GM23248 (cell line): ENCODE results near the gene KCNMA1.

ENCODE experiments used
- EZH2 ChIP-seq: fragments of 200-600 bp; sonication (generic); IDR thresholded peaks from 2 replicates; pipeline ENCODE4 v1.6.1; 2018; ENCODE audit warnings: antibody characterized with exemption, mild to moderate bottlenecking; ENCODE audit not compliant: insufficient read depth, poor library complexity, severe bottlenecking
- EZH2phosphoT487 ChIP-seq: fragments of 200-600 bp; sonication (generic); IDR thresholded peaks from 2 replicates; pipeline ENCODE4 v1.6.1; 2018; ENCODE audit warnings: antibody characterized with exemption, moderate library complexity, mild to moderate bottlenecking, low read depth; ENCODE audit not compliant: insufficient read depth

- no peak for TF ChIP-seq EZH2
- TF ChIP-seq EZH2phosphoT487, result no peak
Observed at GRCh38 chr10:77097625-77098024, 540.0 kb downstream of the KCNMA1 start.
